ENCODE results near the gene ARHGAP45. TPM values are rescaled to one million over a fixed set of nuclear protein-coding genes. Genes with fewer than 3 reads are reported as not detected.

The ARHGAP45 gene
- total RNA-seq, 2 experiments from 2014 or later = 861 to 878 TPM

GRCh38 chr19:1081301-1082164, 14.6 kb downstream of the ARHGAP45 start:
- H3K27ac ChIP-seq (ENCODE audit: low read depth in 1 of 2, low read length in 2 of 2) = peak overlapping the region in 1 of 2 donors; percentile 56
- Mint-ChIP-seq H3K4me3 (peak overlapping the region; percentile 87), H3K9me3 (no peaks in the 10 kb centered on the region), H3K36me3 (ENCODE audit: low read depth) (peaks cover 84% of the 10 kb centered on the region), H3K4me1 (ENCODE audit: low read depth) (peaks cover 46% of the 10 kb centered on the region), H3K27ac (peak overlapping the region; percentile 98), H3K27me3 (peaks cover 4% of the 10 kb centered on the region)
- ATAC-seq (ENCODE audit: poor library complexity) (no peak), DNase-seq (no peak)
- POLR2A ChIA-PET = interaction anchor here (1.0 to 21.0 kb wide), 12 partner anchors 1 to 188 kb away, joined by 3 to 1253 read pairs (median 8); partner anchors contain the start of genes ABCA7, ARHGAP45, CIRBP and CNN2
- no peak for TF ChIP-seq CTCF (IDR thresholded peaks at IDR 0.05)
- peak overlapping the region; percentile 3 for H3K4me3 ChIP-seq (ENCODE audit: low read length)
- no peaks in the 10 kb centered on the region for H3K27me3 ChIP-seq (ENCODE audit: control insufficient read depth in 1 of 2, insufficient read depth in 2 of 2, low read length in 2 of 2)
- H3K36me3 ChIP-seq (ENCODE audit: insufficient read depth, low read length) = peaks cover 79% of the 10 kb centered on the region
- intact Hi-C loops (cut with DNase I, micrococcal nuclease) = no loop called here
- CTCF ChIA-PET = interaction anchor here (1.1 to 2.2 kb wide), 4 partner anchors 16 to 163 kb away, joined by 3 to 11 read pairs (median 5); partner anchors contain the start of gene CNN2
- peaks cover 89% of the 10 kb centered on the region for H3K4me1 ChIP-seq (ENCODE audit: insufficient read depth, low read length)
- no peaks in the 10 kb centered on the region for H3K9me3 ChIP-seq (ENCODE audit: control insufficient read depth in 1 of 2, insufficient read depth in 1 of 2, low read length in 2 of 2)

DNA sequence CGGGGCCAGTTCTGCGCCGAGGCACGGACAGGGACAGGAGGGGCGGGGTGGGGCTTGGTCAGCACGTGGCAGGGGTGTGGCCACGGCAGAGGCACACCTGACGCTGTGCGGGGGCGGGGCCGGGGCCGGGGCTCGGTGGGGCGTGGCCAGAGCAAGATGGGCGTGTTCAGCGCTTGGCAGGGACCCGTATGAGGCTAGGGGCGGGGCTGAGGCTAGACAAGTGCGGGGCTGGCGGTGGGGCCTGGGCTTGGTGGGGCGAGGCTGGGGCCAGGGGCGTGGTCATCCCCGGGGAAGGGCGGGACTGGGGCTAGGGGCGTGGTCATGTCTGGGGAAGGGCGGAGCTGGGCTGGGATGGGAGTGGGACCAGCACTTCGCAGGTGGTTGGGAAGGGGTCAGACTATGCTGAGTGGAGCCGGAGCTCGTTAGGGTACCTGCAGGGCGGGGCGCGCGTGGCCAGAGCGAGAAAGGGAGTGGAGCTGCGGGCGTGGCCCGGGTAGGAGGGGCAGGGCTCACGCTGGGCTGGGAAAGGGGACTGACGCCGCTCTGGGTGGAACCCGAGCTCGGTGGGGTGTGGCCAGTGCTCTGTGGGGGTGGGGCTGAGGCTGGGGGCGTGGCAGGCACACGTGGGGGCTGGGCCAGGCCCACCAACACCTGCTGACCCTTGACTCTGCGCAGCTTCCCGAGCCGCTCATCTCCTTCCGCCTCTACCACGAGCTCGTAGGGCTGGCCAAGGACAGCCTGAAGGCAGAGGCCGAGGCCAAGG, 15.4 kb downstream of the ARHGAP45 start:
- intact Hi-C loops (cut with DNase I, micrococcal nuclease) = no loop called here
- no peak for TF ChIP-seq CTCF (IDR thresholded peaks at IDR 0.05)
- Histone ChIP-seq H3K9me3 (ENCODE audit: control insufficient read depth in 1 of 2, insufficient read depth in 1 of 2, low read length in 2 of 2) (no peaks in the 10 kb centered on the region), H3K27ac (ENCODE audit: low read depth in 1 of 2, low read length in 2 of 2) (peak overlapping the region; percentile 34 to 64), H3K36me3 (ENCODE audit: insufficient read depth, low read length) (peaks cover 88% of the 10 kb centered on the region), H3K4me1 (ENCODE audit: insufficient read depth, low read length) (peaks cover 92% of the 10 kb centered on the region), H3K4me3 (ENCODE audit: low read length) (no peak overlapping the region), H3K27me3 (ENCODE audit: control insufficient read depth in 1 of 2, insufficient read depth in 2 of 2, low read length in 2 of 2) (no peaks in the 10 kb centered on the region)
- peaks cover 77% of the 10 kb centered on the region for H3K36me3 Mint-ChIP-seq (ENCODE audit: low read depth)
- peak overlapping the region; percentile 98 for H3K27ac Mint-ChIP-seq
- no peaks in the 10 kb centered on the region for H3K9me3 Mint-ChIP-seq
- H3K27me3 Mint-ChIP-seq = no peaks in the 10 kb centered on the region
- CTCF ChIA-PET = interaction anchor here (0.8 to 2.2 kb wide), 5 partner anchors 17 to 162 kb away, joined by 3 to 11 read pairs (median 4); partner anchors contain the start of genes CNN2 and RNU6-2
- peak; percentile 76 to 95 (median 86) for DNase-seq
- ATAC-seq (ENCODE audit: poor library complexity) = peak; percentile 76
- peak overlapping the region; percentile 87 for H3K4me3 Mint-ChIP-seq
- POLR2A ChIA-PET = interaction anchor here (0.6 to 21.0 kb wide), 11 partner anchors 0 to 187 kb away, joined by 3 to 1253 read pairs (median 6); partner anchors contain the start of genes ABCA7, ARHGAP45, CIRBP and CNN2
- H3K4me1 Mint-ChIP-seq (ENCODE audit: low read depth) = peaks cover 39% of the 10 kb centered on the region

Measured in CD4-positive, alpha-beta T cell (primary cell).